D721Med (cell line): ENCODE data around the gene ADAMTSL4.

Experiments used
- DNase-seq: peaks from one replicate; pipeline ENCODE4 v3.0.0; 2011; ENCODE audit warnings: low spot score; ENCODE audit not compliant: insufficient read length
- FAIRE-seq: peaks from 2 replicates; lab custom pipeline; 2011; peaks lifted over from hg19 to GRCh38; lab: Jason Lieb, UNC
- TF ChIP-seq, protein P1 (sequence below): IDR thresholded peaks from 2 replicates; pipeline ENCODE4 v1.5.1; 2012; ENCODE audit warnings: mild to moderate bottlenecking, control low read depth; ENCODE audit not compliant: insufficient read depth; ENCODE audit errors: missing control alignments

Gene ADAMTSL4

DNA sequence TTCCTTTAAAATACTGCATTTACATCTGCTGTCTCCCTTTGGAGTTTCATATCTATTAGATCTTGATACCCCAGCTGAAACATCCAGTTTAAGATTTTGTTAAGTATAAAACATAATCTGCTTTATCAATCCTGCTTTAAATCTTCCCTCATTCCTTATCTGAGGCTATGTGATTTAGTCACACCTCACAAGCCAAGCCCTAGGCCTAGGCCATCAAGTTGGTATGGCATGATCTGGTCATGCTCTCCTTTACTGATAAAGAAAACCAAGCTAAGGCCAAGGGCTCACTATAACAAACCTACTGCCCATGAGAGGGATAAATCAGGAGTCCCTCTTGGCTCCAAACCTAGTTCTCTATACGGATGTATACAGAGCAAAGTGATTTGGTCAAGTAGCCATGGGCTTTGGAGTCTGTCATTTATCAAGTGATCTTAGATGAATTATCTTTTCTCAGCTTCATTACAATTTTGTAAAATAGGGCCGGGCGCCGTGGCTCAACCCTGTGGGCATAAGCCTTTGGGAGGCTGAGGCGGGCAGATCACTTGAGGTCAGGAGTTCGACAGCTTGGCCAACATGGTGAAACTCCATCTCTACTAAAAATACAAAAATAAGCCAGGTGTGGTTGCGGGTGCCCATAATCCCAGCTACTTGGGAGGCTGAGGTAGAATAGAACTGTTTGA, 57.4 kb downstream of the ADAMTSL4 start:
- DNase-seq (no peak), FAIRE-seq (no peak)
- TF ChIP-seq, protein P1, sequence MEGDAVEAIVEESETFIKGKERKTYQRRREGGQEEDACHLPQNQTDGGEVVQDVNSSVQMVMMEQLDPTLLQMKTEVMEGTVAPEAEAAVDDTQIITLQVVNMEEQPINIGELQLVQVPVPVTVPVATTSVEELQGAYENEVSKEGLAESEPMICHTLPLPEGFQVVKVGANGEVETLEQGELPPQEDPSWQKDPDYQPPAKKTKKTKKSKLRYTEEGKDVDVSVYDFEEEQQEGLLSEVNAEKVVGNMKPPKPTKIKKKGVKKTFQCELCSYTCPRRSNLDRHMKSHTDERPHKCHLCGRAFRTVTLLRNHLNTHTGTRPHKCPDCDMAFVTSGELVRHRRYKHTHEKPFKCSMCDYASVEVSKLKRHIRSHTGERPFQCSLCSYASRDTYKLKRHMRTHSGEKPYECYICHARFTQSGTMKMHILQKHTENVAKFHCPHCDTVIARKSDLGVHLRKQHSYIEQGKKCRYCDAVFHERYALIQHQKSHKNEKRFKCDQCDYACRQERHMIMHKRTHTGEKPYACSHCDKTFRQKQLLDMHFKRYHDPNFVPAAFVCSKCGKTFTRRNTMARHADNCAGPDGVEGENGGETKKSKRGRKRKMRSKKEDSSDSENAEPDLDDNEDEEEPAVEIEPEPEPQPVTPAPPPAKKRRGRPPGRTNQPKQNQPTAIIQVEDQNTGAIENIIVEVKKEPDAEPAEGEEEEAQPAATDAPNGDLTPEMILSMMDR, result no peak

DNA sequence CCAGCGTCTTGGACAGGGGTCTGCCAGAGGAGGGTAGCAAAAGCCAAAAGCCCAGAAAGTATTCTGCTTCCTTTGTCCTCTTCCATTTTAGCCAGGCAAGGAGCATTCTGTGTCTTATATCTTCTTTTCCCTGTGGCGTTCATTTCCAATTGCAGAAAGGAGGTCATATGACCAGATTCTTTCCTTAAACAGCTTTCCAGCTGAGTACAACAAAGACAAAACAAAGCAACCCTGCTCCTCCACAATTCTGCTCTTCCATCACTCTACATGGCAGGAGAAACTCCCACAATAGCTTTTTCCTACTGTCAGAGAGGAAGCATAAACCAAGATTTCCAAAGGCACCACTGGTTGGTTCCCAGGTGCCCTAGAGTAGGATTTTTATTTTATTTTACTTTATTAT, 60.5 kb downstream of the ADAMTSL4 start:
- DNase-seq, result no peak
- TF ChIP-seq, protein P1, result no peak
- no peak for FAIRE-seq
